ENCODE measurements around the gene TMEM190.
"Not testable (repeated sequence)": the region's sequence is repeated elsewhere in the genome, so short reads cannot be mapped to it uniquely, and the experiment has no call there.

The TMEM190 gene

GRCh38 chr19:55418185-55418584, 41.6 kb downstream of the TMEM190 start:
- peak in 1 of 2 donors; percentile 48 for DNase-seq (ENCODE audit: low read depth in 1 of 2, low spot score in 1 of 2)

- DNase-seq (ENCODE audit: low read depth in 1 of 2, low spot score in 1 of 2): no peak
Observed at GRCh38 chr19:55419103-55419502, 42.5 kb downstream of the TMEM190 start.

GRCh38 chr19:55419624-55420236, 43.1 kb downstream of the TMEM190 start:
- DNase-seq (ENCODE audit: low read depth in 1 of 2, low spot score in 1 of 2): no peak

- DNase-seq (ENCODE audit: low read depth in 1 of 2, low spot score in 1 of 2): not testable (repeated sequence)
Observed at GRCh38 chr19:55421281-55421680, 44.7 kb downstream of the TMEM190 start.

- no peak for DNase-seq (ENCODE audit: low read depth in 1 of 2, low spot score in 1 of 2)
Observed at GRCh38 chr19:55423225-55424005, 46.8 kb downstream of the TMEM190 start.

- no peak for DNase-seq (ENCODE audit: low read depth in 1 of 2, low spot score in 1 of 2)
Observed at GRCh38 chr19:55424518-55424917, 47.9 kb downstream of the TMEM190 start.

GRCh38 chr19:55426042-55426441, 49.4 kb downstream of the TMEM190 start:
- DNase-seq (ENCODE audit: low read depth in 1 of 2, low spot score in 1 of 2): no peak
